ENCODE data around the gene LYAR. TPM values are rescaled to one million over a fixed set of nuclear protein-coding genes. Genes with fewer than 3 reads are reported as not detected.

Gene LYAR
- total RNA-seq, 4 donors from 2014 or later = 4.7 to 16.1 (median 10.3) TPM

GRCh38 chr4:4328206-4328605 lies 38.3 kb upstream of the LYAR start:
- H3K27me3 ChIP-seq = no peaks in the 10 kb centered on the region
- peaks cover 0 to 7% (median 0%) of the 10 kb centered on the region in 4 donors for H3K9me3 ChIP-seq
- TF ChIP-seq, protein P1, sequence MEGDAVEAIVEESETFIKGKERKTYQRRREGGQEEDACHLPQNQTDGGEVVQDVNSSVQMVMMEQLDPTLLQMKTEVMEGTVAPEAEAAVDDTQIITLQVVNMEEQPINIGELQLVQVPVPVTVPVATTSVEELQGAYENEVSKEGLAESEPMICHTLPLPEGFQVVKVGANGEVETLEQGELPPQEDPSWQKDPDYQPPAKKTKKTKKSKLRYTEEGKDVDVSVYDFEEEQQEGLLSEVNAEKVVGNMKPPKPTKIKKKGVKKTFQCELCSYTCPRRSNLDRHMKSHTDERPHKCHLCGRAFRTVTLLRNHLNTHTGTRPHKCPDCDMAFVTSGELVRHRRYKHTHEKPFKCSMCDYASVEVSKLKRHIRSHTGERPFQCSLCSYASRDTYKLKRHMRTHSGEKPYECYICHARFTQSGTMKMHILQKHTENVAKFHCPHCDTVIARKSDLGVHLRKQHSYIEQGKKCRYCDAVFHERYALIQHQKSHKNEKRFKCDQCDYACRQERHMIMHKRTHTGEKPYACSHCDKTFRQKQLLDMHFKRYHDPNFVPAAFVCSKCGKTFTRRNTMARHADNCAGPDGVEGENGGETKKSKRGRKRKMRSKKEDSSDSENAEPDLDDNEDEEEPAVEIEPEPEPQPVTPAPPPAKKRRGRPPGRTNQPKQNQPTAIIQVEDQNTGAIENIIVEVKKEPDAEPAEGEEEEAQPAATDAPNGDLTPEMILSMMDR (IDR thresholded peaks at IDR 0.05) = no peak
- no peak for TF ChIP-seq POLR2A (IDR thresholded peaks at IDR 0.05)
- no peak for TF ChIP-seq EP300 (IDR thresholded peaks at IDR 0.05)
- DNase-seq (ENCODE audit: low spot score in 2 of 2) = no peak
- no peaks in the 10 kb centered on the region for H3K36me3 ChIP-seq
- H3K4me3 ChIP-seq = no peak overlapping the region
- WGBS, 2 donors = 92 to 100% methylated on average over 1 of the region's 1 CpG
- no peaks in the 10 kb centered on the region for H3K4me1 ChIP-seq
- no peak overlapping the region for H3K27ac ChIP-seq

- H3K4me1 ChIP-seq = no peaks in the 10 kb centered on the region
- WGBS, 2 donors = 39 to 40% methylated on average over 21 to 22 of the region's 22 CpGs
- no peaks in the 10 kb centered on the region for H3K27me3 ChIP-seq
- peaks cover 0 to 7% (median 0%) of the 10 kb centered on the region in 4 donors for H3K9me3 ChIP-seq
- TF ChIP-seq, protein P1 (IDR thresholded peaks at IDR 0.05) = no peak
- TF ChIP-seq POLR2A (IDR thresholded peaks at IDR 0.05) (no peak), EP300 (IDR thresholded peaks at IDR 0.05) (no peak)
- no peak for DNase-seq (ENCODE audit: low spot score in 2 of 2)
- no peak overlapping the region for H3K27ac ChIP-seq
- no peak overlapping the region for H3K4me3 ChIP-seq
- H3K36me3 ChIP-seq = peaks cover 0 to 2% (median 0%) of the 10 kb centered on the region in 3 donors
These were observed 37.7 kb upstream of the LYAR start for GRCh38 chr4:4327652-4328121.

GRCh38 chr4:4326166-4326565 lies 36.2 kb upstream of the LYAR start:
- H3K27ac ChIP-seq = no peak overlapping the region
- H3K4me1 ChIP-seq = no peaks in the 10 kb centered on the region
- no peak for DNase-seq (ENCODE audit: low spot score in 2 of 2)
- H3K36me3 ChIP-seq = peaks cover 0 to 17% (median 7%) of the 10 kb centered on the region in 3 donors
- WGBS, 2 donors = 93 to 94% methylated on average over 4 of the region's 4 CpGs
- H3K4me3 ChIP-seq = no peak overlapping the region
- peaks cover 0 to 7% (median 0%) of the 10 kb centered on the region in 4 donors for H3K9me3 ChIP-seq
- no peaks in the 10 kb centered on the region for H3K27me3 ChIP-seq
- no peak for TF ChIP-seq POLR2A (IDR thresholded peaks at IDR 0.05)
- TF ChIP-seq EP300 (IDR thresholded peaks at IDR 0.05) = no peak
- TF ChIP-seq, protein P1 (IDR thresholded peaks at IDR 0.05) = no peak

GRCh38 chr4:4325321-4325720 lies 35.4 kb upstream of the LYAR start:
- Histone ChIP-seq H3K4me3 (no peak overlapping the region), H3K4me1 (no peaks in the 10 kb centered on the region), H3K27ac (no peak overlapping the region), H3K36me3 (peaks cover 0 to 25% (median 7%) of the 10 kb centered on the region in 3 donors), H3K9me3 (peaks cover 0 to 3% (median 0%) of the 10 kb centered on the region in 4 donors), H3K27me3 (no peaks in the 10 kb centered on the region)
- no peak for TF ChIP-seq EP300 (IDR thresholded peaks at IDR 0.05)
- TF ChIP-seq POLR2A (IDR thresholded peaks at IDR 0.05) = no peak
- TF ChIP-seq, protein P1 (IDR thresholded peaks at IDR 0.05) = no peak
- no peak for DNase-seq (ENCODE audit: low spot score in 2 of 2)
- WGBS, 2 donors = 91 to 93% methylated on average over 5 of the region's 5 CpGs

- H3K36me3 ChIP-seq = peaks cover 0 to 39% (median 7%) of the 10 kb centered on the region in 3 donors
- no peaks in the 10 kb centered on the region for H3K9me3 ChIP-seq
- no peak for TF ChIP-seq POLR2A (IDR thresholded peaks at IDR 0.05)
- TF ChIP-seq, protein P1 (IDR thresholded peaks at IDR 0.05) = no peak
- no peak for TF ChIP-seq EP300 (IDR thresholded peaks at IDR 0.05)
- H3K27ac ChIP-seq = no peak overlapping the region
- WGBS, 2 donors = 38 to 52% methylated on average over 10 of the region's 10 CpGs
- no peaks in the 10 kb centered on the region for H3K27me3 ChIP-seq
- H3K4me3 ChIP-seq = no peak overlapping the region
- no peak for DNase-seq (ENCODE audit: low spot score in 2 of 2)
- H3K4me1 ChIP-seq = no peaks in the 10 kb centered on the region
These were observed 34.0 kb upstream of the LYAR start for GRCh38 chr4:4323705-4324534.

All from tibial nerve (tissue), 4 donors.